HEK293 (cell line): Measurements from ENCODE around the gene LAMA2.

ENCODE experiments used
- CTCF ChIP-seq: fragments of 450-650 bp; formaldehyde crosslinking; IDR thresholded peaks from 2 replicates; pipeline ENCODE4 v1.5.1; 2016; ENCODE audit warnings: missing biosample characterization, missing genetic modification characterization
- FEZF1 ChIP-seq: fragments of 450-650 bp; formaldehyde crosslinking; IDR thresholded peaks from 2 replicates; pipeline ENCODE4 v1.5.1; 2016; ENCODE audit warnings: missing biosample characterization, missing genetic modification characterization
- PRDM4 ChIP-seq: fragments of 450-650 bp; formaldehyde crosslinking; IDR thresholded peaks from 2 replicates; pipeline ENCODE4 v1.5.1; 2017; ENCODE audit warnings: missing biosample characterization, missing genetic modification characterization
- RBAK ChIP-seq: fragments of 450-650 bp; formaldehyde crosslinking; IDR thresholded peaks from 2 replicates; pipeline ENCODE4 v1.5.1; 2016; ENCODE audit warnings: missing biosample characterization, missing genetic modification characterization
- YY1 ChIP-seq: fragments of 450-650 bp; formaldehyde crosslinking; IDR thresholded peaks from 2 replicates; pipeline ENCODE4 v1.5.1; 2018; ENCODE audit warnings: missing biosample characterization, missing genetic modification characterization
- ZNF114 ChIP-seq: fragments of 450-650 bp; formaldehyde crosslinking; IDR thresholded peaks from 2 replicates; pipeline ENCODE4 v1.5.0; 2017; ENCODE audit warnings: missing biosample characterization, missing genetic modification characterization
- ZNF239 ChIP-seq: fragments of 450-650 bp; formaldehyde crosslinking; IDR thresholded peaks from 2 replicates; pipeline ENCODE4 v1.5.1; 2016; ENCODE audit warnings: missing biosample characterization, missing genetic modification characterization
- ZNF274 ChIP-seq, 2 experiments: fragments of 200-500 bp in 1 of 2; fragments of 450-650 bp in 1 of 2; sonication (Bioruptor generic) in 1 of 2; formaldehyde crosslinking in 1 of 2; IDR thresholded peaks; 2 replicates each; pipeline versions ENCODE4 v1.5.1 to v1.6.1; 2014 to 2016; ENCODE audit warnings: borderline replicate concordance in 1 of 2, inconsistent platforms in 1 of 2, low read length in 1 of 2, missing biosample characterization in 1 of 2, missing genetic modification characterization in 1 of 2
- ZNF791 ChIP-seq: fragments of 450-650 bp; formaldehyde crosslinking; IDR thresholded peaks from 2 replicates; pipeline ENCODE4 v1.5.1; 2016; ENCODE audit warnings: missing biosample characterization, missing genetic modification characterization

GRCh38 chr6:129393654-129394053 is 510.7 kb downstream of the LAMA2 start:
- TF ChIP-seq ZNF114 (tag by site-specific recombination) (no peak), PRDM4 (tag by site-specific recombination) (no peak), FEZF1 (tag by site-specific recombination) (no peak), ZNF239 (tag by site-specific recombination) (no peak), YY1 (tag by site-specific recombination) (no peak), ZNF791 (no peak), ZNF274 (IDR thresholded peaks at IDR 0.05; ENCODE audit: low read length) (no peak), ZNF274 (tag by site-specific recombination; IDR thresholded peaks at IDR 0.05; ENCODE audit: borderline replicate concordance) (no peak), CTCF (tag by site-specific recombination) (no peak), RBAK (tag by site-specific recombination) (no peak)
